H9 (cell line): ENCODE results near the gene ULK1. TPM values are rescaled to one million over a fixed set of nuclear protein-coding genes. Genes with fewer than 3 reads are reported as not detected.

Experiments used
- DNase-seq: peaks from one replicate; pipeline ENCODE4 v3.0.0-alpha.2; 2017
- H2AFZ ChIP-seq: one replicate; pipeline ENCODE4 v1.6.1; 2013; ENCODE audit warnings: mild to moderate bottlenecking, low read length, control low read depth, moderate library complexity
- H2AK5ac ChIP-seq: 2 replicates; pipeline ENCODE4 v1.6.1; 2013; ENCODE audit warnings: low read length, control low read depth, mixed read lengths; ENCODE audit not compliant: insufficient read length
- H2BK120ac ChIP-seq: one replicate; pipeline ENCODE4 v1.6.1; 2013; ENCODE audit warnings: low read depth, mild to moderate bottlenecking, low read length, control low read depth, inconsistent platforms; ENCODE audit not compliant: poor library complexity, severe bottlenecking
- H2BK12ac ChIP-seq: 2 replicates; pipeline ENCODE4 v1.6.1; 2013; ENCODE audit warnings: low read length, control low read depth, mixed read lengths, low read depth; ENCODE audit not compliant: insufficient read length
- H2BK15ac ChIP-seq: 2 replicates; pipeline ENCODE4 v1.6.1; 2013; ENCODE audit warnings: low read depth, low read length, control low read depth
- H2BK20ac ChIP-seq: one replicate; pipeline ENCODE4 v1.6.1; 2013; ENCODE audit warnings: low read depth, mild to moderate bottlenecking, low read length, control low read depth, inconsistent platforms; ENCODE audit not compliant: poor library complexity, severe bottlenecking
- H2BK5ac ChIP-seq: 2 replicates; pipeline ENCODE4 v1.6.1; 2013; ENCODE audit warnings: low read length, control low read depth, mixed read lengths; ENCODE audit not compliant: insufficient read length
- H3K14ac ChIP-seq: 2 replicates; pipeline ENCODE4 v1.6.1; 2013; ENCODE audit warnings: low read length, control low read depth; ENCODE audit not compliant: insufficient read depth
- H3K18ac ChIP-seq: 2 replicates; pipeline ENCODE4 v1.6.1; 2013; ENCODE audit warnings: low read depth, mild to moderate bottlenecking, mixed read lengths, low read length, control low read depth; ENCODE audit not compliant: insufficient read length
- H3K23ac ChIP-seq: 2 replicates; pipeline ENCODE4 v1.6.1; 2013; ENCODE audit warnings: low read length, control low read depth, mixed read lengths, low read depth; ENCODE audit not compliant: insufficient read length
- H3K23me2 ChIP-seq: 2 replicates; pipeline ENCODE4 v1.6.1; 2013; ENCODE audit warnings: low read depth, mild to moderate bottlenecking, mixed read lengths, low read length, control low read depth; ENCODE audit not compliant: insufficient read length, poor library complexity, severe bottlenecking
- H3K27ac ChIP-seq: 2 replicates; pipeline ENCODE4 v1.5.1; 2013; ENCODE audit warnings: low read length, control low read depth, mixed read lengths, low read depth; ENCODE audit not compliant: insufficient read length
- H3K27me3 ChIP-seq: 2 replicates; pipeline ENCODE4 v1.6.1; 2013; ENCODE audit warnings: low read length, control low read depth, inconsistent platforms; ENCODE audit not compliant: insufficient read depth
- H3K4ac ChIP-seq: 2 replicates; pipeline ENCODE4 v1.6.1; 2013; ENCODE audit warnings: low read depth, mild to moderate bottlenecking, control low read depth, inconsistent platforms, low read length, moderate library complexity
- H3K4me1 ChIP-seq: 2 replicates; pipeline ENCODE4 v1.6.1; 2013; ENCODE audit warnings: low read length, control low read depth, inconsistent platforms; ENCODE audit not compliant: insufficient read depth
- H3K4me2 ChIP-seq: 2 replicates; pipeline ENCODE4 v1.6.1; 2013; ENCODE audit warnings: low read length, control low read depth, mixed read lengths; ENCODE audit not compliant: insufficient read length, insufficient read depth
- H3K56ac ChIP-seq: 2 replicates; pipeline ENCODE4 v1.6.1; 2013; ENCODE audit warnings: low read depth, mild to moderate bottlenecking, mixed read lengths, low read length, control low read depth; ENCODE audit not compliant: insufficient read length
- H3K79me1 ChIP-seq: 2 replicates; pipeline ENCODE4 v1.6.1; 2013; ENCODE audit warnings: low read depth, mild to moderate bottlenecking, moderate library complexity, low read length, control low read depth, inconsistent platforms; ENCODE audit not compliant: insufficient read depth, poor library complexity, severe bottlenecking
- H3K79me2 ChIP-seq: 2 replicates; pipeline ENCODE4 v1.6.1; 2013; ENCODE audit warnings: low read length, control low read depth, inconsistent platforms; ENCODE audit not compliant: insufficient read depth
- H3K9ac ChIP-seq: 2 replicates; pipeline ENCODE4 v1.6.1; 2013; ENCODE audit warnings: low read length, control low read depth, mixed read lengths; ENCODE audit not compliant: insufficient read length; ENCODE audit errors: extremely low read depth
- H3K9me3 ChIP-seq: one replicate; pipeline ENCODE4 v1.6.1; 2013; ENCODE audit warnings: low read depth, low read length, inconsistent platforms; ENCODE audit not compliant: control insufficient read depth
- H3T11ph ChIP-seq: one replicate; pipeline ENCODE4 v1.6.1; 2013; ENCODE audit warnings: mild to moderate bottlenecking, low read length, control low read depth, inconsistent platforms
- H4K20me1 ChIP-seq: one replicate; pipeline ENCODE4 v1.6.1; 2013; ENCODE audit not compliant: control insufficient read depth, insufficient read length, insufficient read depth
- H4K5ac ChIP-seq: 2 replicates; pipeline ENCODE4 v1.6.1; 2013; ENCODE audit warnings: low read depth, mild to moderate bottlenecking, mixed read lengths, low read length, control low read depth; ENCODE audit not compliant: insufficient read length
- H4K8ac ChIP-seq: replicated peaks from 2 replicates; pipeline ENCODE4 v1.6.1; 2013; ENCODE audit warnings: low read length, control low read depth, mixed read lengths, low read depth; ENCODE audit not compliant: insufficient read length
- H4K91ac ChIP-seq: 2 replicates; pipeline ENCODE4 v1.6.1; 2013; ENCODE audit warnings: low read depth, mild to moderate bottlenecking, moderate library complexity, mixed read lengths, low read length, control low read depth; ENCODE audit not compliant: insufficient read length
- H3K27ac Mint-ChIP-seq, 3 experiments: 2 replicates in 2 of 3; 3 replicates in 1 of 3; pipeline ENCODE4 v1.8.0; 2020 to 2021; ENCODE audit warnings: mixed read lengths in 3 of 3, mild to moderate bottlenecking in 1 of 3, moderate library complexity in 1 of 3
- H3K27me3 Mint-ChIP-seq: 2 replicates; pipeline ENCODE4 v1.8.0; 2021; ENCODE audit warnings: low read depth, mild to moderate bottlenecking, moderate library complexity, mixed read lengths
- H3K36me3 Mint-ChIP-seq, 3 experiments: 2 replicates in 2 of 3; 3 replicates in 1 of 3; pipeline ENCODE4 v1.8.0; 2020 to 2021; ENCODE audit warnings: low read depth in 3 of 3, mixed read lengths in 3 of 3; ENCODE audit not compliant: insufficient read depth in 1 of 3
- H3K4me1 Mint-ChIP-seq, 2 experiments: 2 replicates each; pipeline ENCODE4 v1.8.0; 2020; ENCODE audit warnings: mixed read lengths in 2 of 2
- H3K4me3 Mint-ChIP-seq, 2 experiments: 2 replicates in 1 of 2; 3 replicates in 1 of 2; pipeline ENCODE4 v1.8.0; 2020 to 2021; ENCODE audit warnings: mild to moderate bottlenecking in 2 of 2, mixed read lengths in 2 of 2, moderate library complexity in 1 of 2
- H3K9me3 Mint-ChIP-seq, 2 experiments: 2 replicates in 1 of 2; 3 replicates in 1 of 2; pipeline ENCODE4 v1.8.0; 2020; ENCODE audit warnings: mild to moderate bottlenecking in 2 of 2, mixed read lengths in 2 of 2, moderate library complexity in 1 of 2
- CTCF ChIP-seq: fragments of 200-600 bp; sonication (generic); conservative IDR thresholded peaks from 3 replicates; pipeline ENCODE4 v1.8.0; 2021; ENCODE audit warnings: antibody characterized with exemption, mild to moderate bottlenecking
- WGBS: extraction: QIAGEN DNeasy Blood & Tissue Kit; methylation state at CpG from one replicate; pipeline ENCODE4 v1.1.7; 2013; ENCODE audit warnings: missing lambda C conversion rate, low lambda C conversion rate, mixed read lengths; ENCODE audit not compliant: insufficient read length; ENCODE audit errors: extremely low coverage; 5-methylcytosine and 5-hydroxymethylcytosine counted together
- total RNA-seq: library from RNA; stranded (reverse); gene quantifications from 2 replicates; pipeline ENCODE4 v1.2.1, GENCODE V29; 2021

Gene ULK1
- total RNA-seq, 1 experiment from 2014 or later = 57.2 TPM

DNA sequence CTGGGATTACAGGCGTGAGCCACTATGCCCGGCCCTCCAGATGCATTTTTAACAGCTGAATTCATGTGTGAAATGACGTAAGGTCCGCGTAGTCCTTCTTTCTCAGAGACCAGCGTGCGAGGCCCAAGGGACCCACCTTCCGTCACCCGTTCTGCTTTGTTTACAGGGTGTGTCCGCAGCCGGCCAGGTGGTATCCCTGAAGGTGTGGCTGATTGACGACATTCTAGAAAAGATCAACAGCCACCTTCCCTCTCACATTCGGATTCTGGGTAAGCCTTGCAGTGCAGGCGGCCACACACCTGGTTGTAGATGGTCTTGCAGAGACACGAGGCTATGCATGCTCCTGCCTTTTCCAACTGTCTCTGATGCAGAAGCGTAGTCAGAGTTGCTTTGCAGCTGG lies 44.6 kb downstream of the ULK1 start:
- no peaks in the 10 kb centered on the region for H3K79me1 ChIP-seq
- H2AFZ ChIP-seq = no peak overlapping the region
- no peak overlapping the region for H4K91ac ChIP-seq
- Mint-ChIP-seq H3K4me3 (no peak overlapping the region), H3K9me3 (no peaks in the 10 kb centered on the region), H3K27ac (no peak overlapping the region; a peak in 1 of 7 replicates), H3K27me3 (no peaks in the 10 kb centered on the region), H3K4me1 (no peaks in the 10 kb centered on the region), H3K36me3 (peaks cover 59 to 93% (median 69%) of the 10 kb centered on the region in 3 experiments; a peak in 6 of 7 replicates)
- no peak overlapping the region for H3K9ac ChIP-seq
- no peak overlapping the region for H2BK20ac ChIP-seq
- DNase-seq = no peak
- no peak for TF ChIP-seq CTCF
- no peak overlapping the region for H3K23ac ChIP-seq
- H3K27ac ChIP-seq = no peak overlapping the region
- no peak overlapping the region for H4K8ac ChIP-seq
- H2BK15ac ChIP-seq = no peak overlapping the region
- no peaks in the 10 kb centered on the region for H3K9me3 ChIP-seq
- no peak overlapping the region for H2BK12ac ChIP-seq
- H3K27me3 ChIP-seq = no peaks in the 10 kb centered on the region
- H3K4me1 ChIP-seq = no peaks in the 10 kb centered on the region
- no peak overlapping the region for H3K4me2 ChIP-seq
- no peak overlapping the region for H4K5ac ChIP-seq
- H3K79me2 ChIP-seq = no peaks in the 10 kb centered on the region; the same call in 1 of the 2 replicates
- H3K23me2 ChIP-seq = no peaks in the 10 kb centered on the region
- H3K56ac ChIP-seq = no peak overlapping the region
- no peak overlapping the region for H3T11ph ChIP-seq
- H2BK120ac ChIP-seq = no peak overlapping the region
- H3K14ac ChIP-seq = no peak overlapping the region
- H3K4ac ChIP-seq = no peak overlapping the region
- no peaks in the 10 kb centered on the region for H4K20me1 ChIP-seq
- no CpG with 5 or more reads among the region's 16 CpGs for WGBS
- H2AK5ac ChIP-seq = no peak overlapping the region
- H2BK5ac ChIP-seq = no peak overlapping the region
- no peak overlapping the region for H3K18ac ChIP-seq
